Measurements from ENCODE around the gene THEM5.

THEM5 gene

GRCh38 chr1:151814971-151815545 lies 38.5 kb downstream of the THEM5 start:
- ATAC-seq: no peak

GRCh38 chr1:151814426-151814825 lies 39.1 kb downstream of the THEM5 start:
- ATAC-seq: no peak
- TF ChIP-seq PATZ1 (CRISPR knock-in tag; IDR thresholded peaks at IDR 0.05; ENCODE audit: borderline replicate concordance) (no peak), ZNF8 (CRISPR knock-in tag; IDR thresholded peaks at IDR 0.05) (no peak), TSHZ2 (CRISPR knock-in tag; IDR thresholded peaks at IDR 0.05) (no peak), CSDC2 (CRISPR knock-in tag; IDR thresholded peaks at IDR 0.05) (no peak), ZC3H10 (CRISPR knock-in tag; IDR thresholded peaks at IDR 0.05) (no peak), PPARA (CRISPR knock-in tag; IDR thresholded peaks at IDR 0.05; ENCODE audit: borderline replicate concordance) (no peak), RARB (CRISPR knock-in tag; IDR thresholded peaks at IDR 0.05) (no peak), ISL1 (CRISPR knock-in tag; IDR thresholded peaks at IDR 0.05) (no peak)

More at GRCh38 chr1:151814971-151815545, 38.5 kb downstream of the THEM5 start:
- TF ChIP-seq TSHZ2 (CRISPR knock-in tag; IDR thresholded peaks at IDR 0.05): no peak
- TF ChIP-seq CSDC2 (CRISPR knock-in tag; IDR thresholded peaks at IDR 0.05): no peak
- no peak for TF ChIP-seq SNAI2 (CRISPR knock-in tag; IDR thresholded peaks at IDR 0.05)
- no peak for TF ChIP-seq ZNF8 (CRISPR knock-in tag; IDR thresholded peaks at IDR 0.05)
- no peak for TF ChIP-seq TCF4 (CRISPR knock-in tag; IDR thresholded peaks at IDR 0.05; ENCODE audit: borderline replicate concordance)

- ATAC-seq: no peak
- TF ChIP-seq ZNF70 (CRISPR knock-in tag; IDR thresholded peaks at IDR 0.05): no peak
- TF ChIP-seq OSR1 (CRISPR knock-in tag; IDR thresholded peaks at IDR 0.05): no peak
- TF ChIP-seq SNAI2 (CRISPR knock-in tag; IDR thresholded peaks at IDR 0.05): no peak
- TF ChIP-seq TOX (CRISPR knock-in tag; IDR thresholded peaks at IDR 0.05; ENCODE audit: borderline replicate concordance): no peak
- no peak for TF ChIP-seq ZFP30 (CRISPR knock-in tag; IDR thresholded peaks at IDR 0.05)
- TF ChIP-seq RARB (CRISPR knock-in tag; IDR thresholded peaks at IDR 0.05): no peak
- TF ChIP-seq ISL1 (CRISPR knock-in tag; IDR thresholded peaks at IDR 0.05): no peak
- TF ChIP-seq ZC3H10 (CRISPR knock-in tag; IDR thresholded peaks at IDR 0.05): no peak
- TF ChIP-seq, protein P1, sequence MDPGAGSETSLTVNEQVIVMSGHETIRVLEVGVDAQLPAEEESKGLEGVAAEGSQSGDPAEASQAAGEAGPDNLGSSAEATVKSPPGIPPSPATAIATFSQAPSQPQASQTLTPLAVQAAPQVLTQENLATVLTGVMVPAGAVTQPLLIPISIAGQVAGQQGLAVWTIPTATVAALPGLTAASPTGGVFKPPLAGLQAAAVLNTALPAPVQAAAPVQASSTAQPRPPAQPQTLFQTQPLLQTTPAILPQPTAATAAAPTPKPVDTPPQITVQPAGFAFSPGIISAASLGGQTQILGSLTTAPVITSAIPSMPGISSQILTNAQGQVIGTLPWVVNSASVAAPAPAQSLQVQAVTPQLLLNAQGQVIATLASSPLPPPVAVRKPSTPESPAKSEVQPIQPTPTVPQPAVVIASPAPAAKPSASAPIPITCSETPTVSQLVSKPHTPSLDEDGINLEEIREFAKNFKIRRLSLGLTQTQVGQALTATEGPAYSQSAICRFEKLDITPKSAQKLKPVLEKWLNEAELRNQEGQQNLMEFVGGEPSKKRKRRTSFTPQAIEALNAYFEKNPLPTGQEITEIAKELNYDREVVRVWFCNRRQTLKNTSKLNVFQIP (CRISPR knock-in tag; IDR thresholded peaks at IDR 0.05; ENCODE audit: borderline replicate concordance, low read depth): no peak
- no peak for TF ChIP-seq BACH2 (CRISPR knock-in tag; IDR thresholded peaks at IDR 0.05; ENCODE audit: borderline replicate concordance)
- TF ChIP-seq TSHZ2 (CRISPR knock-in tag; IDR thresholded peaks at IDR 0.05): no peak
- TF ChIP-seq ZNF565 (CRISPR knock-in tag; conservative IDR thresholded peaks at IDR 0.05; ENCODE audit: low read depth): no peak
- TF ChIP-seq CSDC2 (CRISPR knock-in tag; IDR thresholded peaks at IDR 0.05): no peak
- no peak for TF ChIP-seq ZNF8 (CRISPR knock-in tag; IDR thresholded peaks at IDR 0.05)
- TF ChIP-seq PPARA (CRISPR knock-in tag; IDR thresholded peaks at IDR 0.05; ENCODE audit: borderline replicate concordance): no peak
- TF ChIP-seq ZFP3 (CRISPR knock-in tag; IDR thresholded peaks at IDR 0.05): no peak
- no peak for TF ChIP-seq TCF4 (CRISPR knock-in tag; IDR thresholded peaks at IDR 0.05; ENCODE audit: borderline replicate concordance)
- TF ChIP-seq, protein P2, sequence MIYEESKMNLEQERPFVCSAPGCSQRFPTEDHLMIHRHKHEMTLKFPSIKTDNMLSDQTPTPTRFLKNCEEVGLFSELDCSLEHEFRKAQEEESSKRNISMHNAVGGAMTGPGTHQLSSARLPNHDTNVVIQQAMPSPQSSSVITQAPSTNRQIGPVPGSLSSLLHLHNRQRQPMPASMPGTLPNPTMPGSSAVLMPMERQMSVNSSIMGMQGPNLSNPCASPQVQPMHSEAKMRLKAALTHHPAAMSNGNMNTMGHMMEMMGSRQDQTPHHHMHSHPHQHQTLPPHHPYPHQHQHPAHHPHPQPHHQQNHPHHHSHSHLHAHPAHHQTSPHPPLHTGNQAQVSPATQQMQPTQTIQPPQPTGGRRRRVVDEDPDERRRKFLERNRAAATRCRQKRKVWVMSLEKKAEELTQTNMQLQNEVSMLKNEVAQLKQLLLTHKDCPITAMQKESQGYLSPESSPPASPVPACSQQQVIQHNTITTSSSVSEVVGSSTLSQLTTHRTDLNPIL (CRISPR knock-in tag; IDR thresholded peaks at IDR 0.05; ENCODE audit: low read depth): no peak
- TF ChIP-seq ESRRG (CRISPR knock-in tag; IDR thresholded peaks at IDR 0.05): no peak
These were observed 40.1 kb downstream of the THEM5 start for GRCh38 chr1:151813271-151813977.
